ENCODE data around the gene MRPS27.
"Not testable (repeated sequence)": the region's sequence is repeated elsewhere in the genome, so short reads cannot be mapped to it uniquely, and the experiment has no call there.

Gene MRPS27

GRCh38 chr5:72188166-72188565 is 131.9 kb downstream of the MRPS27 start:
- Mint-ChIP-seq H3K27me3 (peaks cover 45% of the 10 kb centered on the region), H3K27ac (no peak overlapping the region), H3K36me3 (ENCODE audit: low read depth) (no peaks in the 10 kb centered on the region), H3K4me1 (no peaks in the 10 kb centered on the region), H3K4me3 (no peak overlapping the region), H3K9me3 (no peaks in the 10 kb centered on the region)
- no peak for ATAC-seq
- no peak for DNase-seq

- Mint-ChIP-seq H3K27me3 (peaks cover 48% of the 10 kb centered on the region), H3K9me3 (no peaks in the 10 kb centered on the region), H3K36me3 (ENCODE audit: low read depth) (no peaks in the 10 kb centered on the region), H3K27ac (no peak overlapping the region), H3K4me3 (no peak overlapping the region), H3K4me1 (no peaks in the 10 kb centered on the region)
- DNase-seq = no peak
- ATAC-seq = peak; percentile 40
These were observed 132.5 kb downstream of the MRPS27 start for GRCh38 chr5:72187388-72188075.

DNA sequence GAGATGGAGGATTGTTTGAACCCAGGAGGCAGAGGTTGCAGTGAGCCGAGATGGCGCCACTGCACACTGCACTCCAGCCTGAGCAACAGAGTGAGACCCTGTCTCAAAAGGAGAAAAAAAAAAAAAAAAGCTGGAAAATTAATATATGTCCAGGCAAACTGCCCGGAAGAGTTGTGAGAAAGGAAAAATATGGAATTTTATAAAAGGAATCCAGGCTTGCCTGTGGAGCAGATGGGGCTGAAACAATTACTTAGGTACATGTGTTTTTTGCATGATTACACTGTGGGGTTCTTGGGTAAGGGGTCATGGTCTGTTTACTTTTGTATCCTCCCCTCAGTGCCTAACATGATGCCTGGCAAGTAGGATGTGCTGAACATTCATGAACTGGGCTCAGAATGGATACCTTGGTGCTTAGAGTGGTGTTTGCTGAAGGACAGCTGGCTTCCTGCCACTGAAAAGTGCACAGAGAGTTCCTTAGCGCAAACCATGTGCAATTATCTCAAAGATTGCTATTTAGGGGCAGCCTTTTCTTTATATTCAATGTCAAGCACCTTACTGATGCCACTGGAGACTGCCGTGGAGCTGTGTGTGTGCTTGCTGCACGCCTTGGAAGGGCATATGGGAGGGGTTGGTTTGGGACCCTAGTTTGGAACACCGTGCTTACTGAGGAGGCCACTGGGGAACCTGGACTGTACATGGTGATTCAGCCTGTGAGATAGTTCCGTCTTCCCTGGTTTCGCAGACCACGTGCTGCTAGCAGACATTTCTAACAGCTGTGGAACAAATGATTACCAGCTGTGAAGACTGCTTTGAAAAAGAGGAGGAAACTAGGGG is 134.3 kb downstream of the MRPS27 start:
- no peaks in the 10 kb centered on the region for H3K36me3 Mint-ChIP-seq (ENCODE audit: low read depth)
- H3K4me3 Mint-ChIP-seq = no peak overlapping the region
- H3K27ac Mint-ChIP-seq = no peak overlapping the region
- no peaks in the 10 kb centered on the region for H3K9me3 Mint-ChIP-seq
- ATAC-seq (no peak), DNase-seq (no peak)
- H3K4me1 Mint-ChIP-seq = no peaks in the 10 kb centered on the region
- peaks cover 45% of the 10 kb centered on the region for H3K27me3 Mint-ChIP-seq

- Mint-ChIP-seq H3K36me3 (ENCODE audit: low read depth) (no peaks in the 10 kb centered on the region), H3K27ac (no peak overlapping the region), H3K27me3 (peaks cover 50% of the 10 kb centered on the region), H3K4me1 (no peaks in the 10 kb centered on the region), H3K4me3 (no peak overlapping the region), H3K9me3 (no peaks in the 10 kb centered on the region)
- ATAC-seq (no peak), DNase-seq (no peak)
These were observed 135.6 kb downstream of the MRPS27 start for GRCh38 chr5:72184408-72184807.

DNA sequence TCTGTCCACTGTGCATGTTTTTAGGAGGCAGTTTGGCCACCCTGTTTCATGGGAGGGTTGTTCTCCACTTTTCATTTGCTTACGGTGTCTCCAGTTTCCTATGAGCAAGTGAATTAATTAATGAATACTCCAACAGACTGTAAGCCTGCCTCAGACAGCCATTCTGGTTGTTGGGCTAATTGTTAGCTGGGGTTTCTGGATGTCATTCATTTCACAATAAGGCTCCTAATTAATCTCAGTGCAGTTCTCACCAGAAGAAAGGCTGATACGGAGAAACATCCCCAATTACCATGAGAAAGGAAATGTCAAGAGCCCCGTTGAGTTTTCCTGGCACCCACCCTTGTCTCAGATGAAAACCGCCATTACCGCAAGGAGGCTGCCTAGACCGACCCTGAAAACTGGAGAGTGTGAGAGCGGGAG is 136.9 kb downstream of the MRPS27 start:
- no peak for DNase-seq
- Mint-ChIP-seq H3K4me3 (no peak overlapping the region), H3K27ac (no peak overlapping the region)

DNA sequence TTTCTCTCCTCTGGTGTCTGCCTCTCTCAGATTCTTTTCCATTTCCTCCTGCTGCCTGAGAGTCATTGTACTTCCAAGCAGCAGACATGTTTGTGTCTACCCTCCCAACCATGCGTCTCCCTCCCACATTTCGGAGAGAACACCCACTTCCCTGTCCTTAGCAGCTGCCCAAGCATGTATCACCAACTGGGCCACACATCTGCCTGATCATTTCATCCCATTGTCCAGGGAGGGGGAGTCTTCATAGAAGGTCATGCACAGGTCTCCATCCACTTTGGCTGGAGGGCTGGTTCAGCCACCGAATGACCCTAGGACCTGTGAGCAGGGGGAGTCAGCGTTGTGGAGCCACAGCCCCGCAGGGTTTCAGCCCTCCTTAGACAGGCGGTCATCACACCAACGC is 137.4 kb downstream of the MRPS27 start:
- H3K36me3 Mint-ChIP-seq (ENCODE audit: low read depth) = no peaks in the 10 kb centered on the region
- ATAC-seq (no peak), DNase-seq (no peak)
- no peaks in the 10 kb centered on the region for H3K4me1 Mint-ChIP-seq
- no peak overlapping the region for H3K4me3 Mint-ChIP-seq
- no peak overlapping the region for H3K27ac Mint-ChIP-seq
- peaks cover 47% of the 10 kb centered on the region for H3K27me3 Mint-ChIP-seq
- H3K9me3 Mint-ChIP-seq = no peaks in the 10 kb centered on the region

More for the DNA sequence above, 136.9 kb downstream of the MRPS27 start:
- Mint-ChIP-seq H3K27me3 (peaks cover 49% of the 10 kb centered on the region), H3K9me3 (no peaks in the 10 kb centered on the region), H3K4me1 (no peaks in the 10 kb centered on the region), H3K36me3 (ENCODE audit: low read depth) (no peaks in the 10 kb centered on the region)
- no peak for ATAC-seq

- Mint-ChIP-seq H3K27ac (no peak overlapping the region), H3K27me3 (peaks cover 51% of the 10 kb centered on the region), H3K4me1 (no peaks in the 10 kb centered on the region), H3K36me3 (ENCODE audit: low read depth) (no peaks in the 10 kb centered on the region), H3K9me3 (no peaks in the 10 kb centered on the region), H3K4me3 (no peak overlapping the region)
- DNase-seq (no peak), ATAC-seq (no peak)
These were observed 139.1 kb downstream of the MRPS27 start for GRCh38 chr5:72180925-72181324.

DNA sequence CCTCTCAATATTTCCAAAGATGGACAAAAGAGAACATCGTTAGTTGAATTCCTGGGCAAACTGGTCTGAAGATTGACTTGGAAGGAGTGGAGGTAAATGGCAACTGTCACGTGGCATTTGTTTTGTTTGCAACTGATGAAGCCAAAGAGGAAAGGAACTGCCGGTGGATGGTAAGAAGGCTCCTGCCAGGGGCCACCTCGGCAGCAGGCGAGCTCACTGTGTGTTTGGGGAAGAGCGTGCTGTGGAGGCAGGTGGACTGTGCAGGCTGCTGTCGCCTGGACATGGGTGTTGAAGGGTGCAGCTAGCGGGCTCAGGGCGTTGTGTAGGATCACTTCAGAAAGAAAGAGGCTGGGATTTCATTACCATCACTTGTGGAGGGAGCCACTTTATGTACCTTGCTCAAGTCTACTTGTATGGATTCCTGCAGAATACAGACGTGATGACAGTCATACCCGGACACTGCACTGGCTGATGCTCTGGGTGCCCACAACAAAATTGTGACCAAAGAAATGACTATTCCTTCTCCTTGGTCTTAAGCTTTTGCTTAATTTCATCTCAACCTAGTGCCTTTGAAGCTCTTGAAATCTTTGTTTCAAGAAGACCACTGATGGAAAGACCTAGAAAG is 140.1 kb downstream of the MRPS27 start:
- DNase-seq = no peak
- peaks cover 47% of the 10 kb centered on the region for H3K27me3 Mint-ChIP-seq
- no peak overlapping the region for H3K4me3 Mint-ChIP-seq
- no peaks in the 10 kb centered on the region for H3K4me1 Mint-ChIP-seq
- no peak for ATAC-seq
- H3K9me3 Mint-ChIP-seq = no peaks in the 10 kb centered on the region
- no peak overlapping the region for H3K27ac Mint-ChIP-seq
- H3K36me3 Mint-ChIP-seq (ENCODE audit: low read depth) = no peaks in the 10 kb centered on the region

DNA sequence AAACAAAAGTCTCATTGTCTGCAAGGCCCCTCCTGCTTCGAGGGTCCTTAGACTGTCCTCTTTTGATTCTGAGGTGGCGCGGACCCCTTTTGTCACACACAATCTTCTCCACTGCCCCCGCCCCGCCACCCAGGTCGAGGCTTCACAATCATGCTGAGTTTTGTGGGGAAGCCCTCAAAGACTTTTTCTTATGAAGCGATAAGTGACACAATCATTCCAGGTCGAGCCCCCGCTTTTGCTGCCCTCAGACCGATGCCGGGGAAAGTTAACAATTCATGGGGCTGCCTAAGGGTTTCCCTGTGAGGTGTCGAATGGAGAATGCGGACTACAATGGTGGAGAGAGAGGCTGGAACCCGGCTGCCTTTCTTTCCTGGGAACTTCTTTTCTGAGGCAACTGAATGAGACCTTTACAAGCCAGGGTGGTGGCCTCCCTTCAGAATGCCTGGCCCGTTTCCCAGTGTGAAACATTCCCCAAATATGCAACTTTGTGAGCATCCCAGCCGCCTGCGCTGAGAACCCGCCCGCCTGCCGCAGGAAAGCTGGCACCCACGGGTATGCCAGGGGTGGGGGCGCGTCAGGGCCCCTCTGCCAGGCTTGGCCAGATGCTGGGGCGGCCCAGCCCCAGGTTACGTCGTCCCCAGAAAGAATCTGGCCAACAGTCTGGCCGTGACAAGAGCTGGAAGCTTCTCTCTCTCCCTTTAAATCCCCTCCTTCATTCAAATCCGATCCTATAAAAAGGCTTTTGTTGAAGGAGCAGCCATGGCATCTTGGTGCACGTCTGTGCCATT is 140.8 kb downstream of the MRPS27 start:
- no peak for DNase-seq
- no peaks in the 10 kb centered on the region for H3K9me3 Mint-ChIP-seq
- no peak overlapping the region for H3K4me3 Mint-ChIP-seq
- ATAC-seq = no peak
- peaks cover 43% of the 10 kb centered on the region for H3K27me3 Mint-ChIP-seq
- no peaks in the 10 kb centered on the region for H3K36me3 Mint-ChIP-seq (ENCODE audit: low read depth)
- H3K27ac Mint-ChIP-seq = no peak overlapping the region
- H3K4me1 Mint-ChIP-seq = no peaks in the 10 kb centered on the region

DNA sequence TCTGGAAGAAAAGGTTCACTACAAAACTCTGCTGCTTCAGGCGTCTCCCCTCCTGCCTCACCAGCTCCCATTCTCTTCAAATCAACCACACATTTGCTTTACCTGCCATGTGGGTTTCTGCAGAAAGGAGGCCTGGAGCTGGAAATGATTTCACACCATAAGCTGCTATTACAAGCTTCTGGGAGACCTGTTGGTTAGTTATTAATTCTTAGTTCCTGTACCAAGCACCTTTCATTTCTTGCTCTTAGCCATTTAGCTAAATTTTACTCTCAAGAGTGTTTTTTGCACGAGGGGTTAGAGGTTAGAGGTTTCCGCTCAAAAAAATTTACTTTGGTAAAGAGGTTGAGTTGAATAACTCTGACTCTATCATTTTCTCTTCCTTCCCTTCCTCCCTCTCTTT is 142.5 kb downstream of the MRPS27 start:
- Mint-ChIP-seq H3K9me3 (no peaks in the 10 kb centered on the region), H3K4me3 (no peak overlapping the region), H3K4me1 (no peaks in the 10 kb centered on the region), H3K36me3 (ENCODE audit: low read depth) (no peaks in the 10 kb centered on the region), H3K27me3 (peaks cover 40% of the 10 kb centered on the region), H3K27ac (no peak overlapping the region)
- DNase-seq (no peak), ATAC-seq (no peak)

DNA sequence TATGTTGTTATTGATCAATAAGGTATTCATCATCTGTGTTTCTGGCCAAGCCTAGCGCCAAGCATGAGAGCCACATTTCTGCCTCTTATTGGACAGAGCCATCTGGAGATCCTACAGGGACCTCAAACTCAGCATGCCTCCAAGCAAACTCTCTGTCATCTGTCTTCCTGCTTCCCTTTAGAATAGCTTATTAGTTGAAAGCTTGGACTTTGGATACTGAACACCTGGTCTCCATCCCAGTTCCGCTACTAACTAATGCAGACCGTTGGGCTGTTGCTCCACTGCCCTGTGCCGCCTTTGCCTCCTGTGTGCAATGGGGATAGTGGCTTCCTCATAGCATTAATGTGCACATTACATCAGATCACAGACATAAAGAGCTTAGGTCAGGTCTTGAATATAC is 147.3 kb downstream of the MRPS27 start:
- Mint-ChIP-seq H3K4me1 (no peaks in the 10 kb centered on the region), H3K4me3 (no peak overlapping the region), H3K36me3 (ENCODE audit: low read depth) (no peaks in the 10 kb centered on the region), H3K9me3 (no peaks in the 10 kb centered on the region), H3K27me3 (peaks cover 44% of the 10 kb centered on the region), H3K27ac (no peak overlapping the region)
- ATAC-seq (no peak), DNase-seq (no peak)

- no peak overlapping the region for H3K27ac Mint-ChIP-seq
- no peaks in the 10 kb centered on the region for H3K36me3 Mint-ChIP-seq (ENCODE audit: low read depth)
- H3K4me1 Mint-ChIP-seq = peaks cover 5% of the 10 kb centered on the region
- no peaks in the 10 kb centered on the region for H3K9me3 Mint-ChIP-seq
- ATAC-seq = peak; percentile 49
- H3K4me3 Mint-ChIP-seq = no peak overlapping the region
- DNase-seq = no peak
- H3K27me3 Mint-ChIP-seq = peaks cover 51% of the 10 kb centered on the region
These were observed 148.4 kb downstream of the MRPS27 start for GRCh38 chr5:72171667-72172066.

- H3K9me3 Mint-ChIP-seq; H3K4me1 Mint-ChIP-seq; H3K27ac Mint-ChIP-seq; H3K36me3 Mint-ChIP-seq (ENCODE audit: low read depth); H3K4me3 Mint-ChIP-seq; DNase-seq; ATAC-seq: not testable (repeated sequence)
- peaks cover 53% of the 10 kb centered on the region for H3K27me3 Mint-ChIP-seq
These were observed 148.9 kb downstream of the MRPS27 start for GRCh38 chr5:72171181-72171580.

GRCh38 chr5:72170101-72170500 is 149.9 kb downstream of the MRPS27 start:
- Mint-ChIP-seq H3K4me3 (no peak overlapping the region), H3K4me1 (peaks cover 7% of the 10 kb centered on the region), H3K9me3 (no peaks in the 10 kb centered on the region), H3K36me3 (ENCODE audit: low read depth) (no peaks in the 10 kb centered on the region), H3K27ac (no peak overlapping the region), H3K27me3 (peaks cover 47% of the 10 kb centered on the region)
- ATAC-seq (no peak), DNase-seq (no peak)
